Fibroblast of the aortic adventitia (primary cell): Measurements from ENCODE around the gene OTOS. TPM values are rescaled to one million over a fixed set of nuclear protein-coding genes. Genes with fewer than 3 reads are reported as not detected.

Experiments
- DNase-seq: peaks from one replicate; pipeline ENCODE4 v3.0.0-alpha.2; 2010; ENCODE audit warnings: low read depth
- H3K4me3 ChIP-seq: 2 replicates; pipeline ENCODE4 v1.5.1; 2011; ENCODE audit warnings: low read depth, mild to moderate bottlenecking, control low read depth, low read length, moderate library complexity
- total RNA-seq: library from RNA; depleted of rRNA; stranded (reverse); fragments of >200 nt; gene quantifications from 2 replicates; pipeline ENCODE4 v1.2.3, GENCODE V29; 2012; ENCODE audit warnings: low replicate concordance
- TF ChIP-seq, protein P1 (sequence below): IDR thresholded peaks from 2 replicates; pipeline ENCODE4 v1.5.1; 2011; ENCODE audit warnings: mild to moderate bottlenecking, low read length, control low read depth, inconsistent platforms; ENCODE audit not compliant: insufficient read depth

OTOS gene
- total RNA-seq, 1 donor, result not detected

GRCh38 chr2:240095556-240096523 lies 44.6 kb downstream of the OTOS start:
- DNase-seq, result no peak
- no peak overlapping the region for H3K4me3 ChIP-seq
- TF ChIP-seq, protein P1, sequence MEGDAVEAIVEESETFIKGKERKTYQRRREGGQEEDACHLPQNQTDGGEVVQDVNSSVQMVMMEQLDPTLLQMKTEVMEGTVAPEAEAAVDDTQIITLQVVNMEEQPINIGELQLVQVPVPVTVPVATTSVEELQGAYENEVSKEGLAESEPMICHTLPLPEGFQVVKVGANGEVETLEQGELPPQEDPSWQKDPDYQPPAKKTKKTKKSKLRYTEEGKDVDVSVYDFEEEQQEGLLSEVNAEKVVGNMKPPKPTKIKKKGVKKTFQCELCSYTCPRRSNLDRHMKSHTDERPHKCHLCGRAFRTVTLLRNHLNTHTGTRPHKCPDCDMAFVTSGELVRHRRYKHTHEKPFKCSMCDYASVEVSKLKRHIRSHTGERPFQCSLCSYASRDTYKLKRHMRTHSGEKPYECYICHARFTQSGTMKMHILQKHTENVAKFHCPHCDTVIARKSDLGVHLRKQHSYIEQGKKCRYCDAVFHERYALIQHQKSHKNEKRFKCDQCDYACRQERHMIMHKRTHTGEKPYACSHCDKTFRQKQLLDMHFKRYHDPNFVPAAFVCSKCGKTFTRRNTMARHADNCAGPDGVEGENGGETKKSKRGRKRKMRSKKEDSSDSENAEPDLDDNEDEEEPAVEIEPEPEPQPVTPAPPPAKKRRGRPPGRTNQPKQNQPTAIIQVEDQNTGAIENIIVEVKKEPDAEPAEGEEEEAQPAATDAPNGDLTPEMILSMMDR, result no peak

DNA sequence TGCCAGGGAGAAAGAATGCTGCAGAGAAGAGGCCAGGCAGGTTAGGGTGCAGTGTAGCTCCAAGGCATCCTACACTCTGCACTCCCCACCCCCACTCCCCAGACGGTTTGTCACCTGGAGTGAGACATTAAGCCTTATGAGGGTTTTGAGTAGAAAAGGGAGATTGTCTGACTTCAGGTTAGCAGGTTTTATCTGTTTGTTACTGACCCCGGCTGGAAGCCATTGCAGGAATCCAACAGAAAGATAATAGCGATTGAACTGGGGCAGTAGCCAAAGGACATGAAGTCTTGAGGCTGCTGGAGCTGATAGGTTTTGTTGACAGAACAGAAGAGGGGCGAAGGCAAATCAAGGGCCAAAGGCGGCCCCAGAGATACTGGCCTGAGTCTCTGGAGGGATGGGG lies 51.2 kb downstream of the OTOS start:
- no peak overlapping the region for H3K4me3 ChIP-seq
- TF ChIP-seq, protein P1, result no peak
- no peak for DNase-seq

Other genes starting within 250 kb of the OTOS start
- gene NDUFA10, start 115.3 kb downstream of the OTOS start, total RNA-seq, result 59.7 and 73.6 TPM in 2 replicates
- gene OR6B2, start 110.2 kb downstream of the OTOS start, total RNA-seq, result not detected in 2 replicates
- gene OR6B3, start 87.1 kb downstream of the OTOS start, total RNA-seq, result not detected in 2 replicates
- gene COPS9, start 4.4 kb downstream of the OTOS start, total RNA-seq, result 37.6 and 73.0 TPM in 2 replicates